AG10803 (cell line): ENCODE results near the gene ITFG1.
"Not testable (repeated sequence)": the region's sequence is repeated elsewhere in the genome, so short reads cannot be mapped to it uniquely, and the experiment has no call there.

Experiments used
- DNase-seq: peaks from one replicate; pipeline ENCODE4 v3.0.0; 2010; ENCODE audit warnings: low read depth
- H3K4me3 ChIP-seq: 2 replicates; pipeline ENCODE4 v1.5.1; 2011; ENCODE audit warnings: mild to moderate bottlenecking, low read length, control low read depth
- TF ChIP-seq, protein P1 (sequence below): conservative IDR thresholded peaks from 2 replicates; pipeline ENCODE4 v1.5.1; 2011; ENCODE audit warnings: mild to moderate bottlenecking, low read length, control low read depth, inconsistent platforms

The ITFG1 gene

DNA sequence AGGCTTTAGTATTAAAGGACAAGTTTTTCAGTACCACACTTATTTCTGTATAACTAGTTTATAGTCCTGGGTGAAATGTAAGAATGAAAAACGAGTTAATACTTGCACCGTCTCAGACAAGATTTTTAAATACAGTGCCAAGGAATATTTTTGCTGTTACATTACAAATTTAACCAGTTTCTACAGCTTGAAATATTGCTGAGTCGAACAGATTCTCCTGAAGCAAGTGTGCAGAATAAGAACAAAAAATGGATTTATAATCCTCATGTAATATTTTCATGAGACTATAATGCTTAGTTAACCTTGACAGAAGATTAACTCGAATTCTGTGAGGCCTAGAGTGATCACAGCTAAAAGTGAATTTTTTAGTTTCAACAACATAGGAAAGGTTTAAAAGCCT lies 320.2 kb downstream of the ITFG1 start:
- TF ChIP-seq, protein P1, sequence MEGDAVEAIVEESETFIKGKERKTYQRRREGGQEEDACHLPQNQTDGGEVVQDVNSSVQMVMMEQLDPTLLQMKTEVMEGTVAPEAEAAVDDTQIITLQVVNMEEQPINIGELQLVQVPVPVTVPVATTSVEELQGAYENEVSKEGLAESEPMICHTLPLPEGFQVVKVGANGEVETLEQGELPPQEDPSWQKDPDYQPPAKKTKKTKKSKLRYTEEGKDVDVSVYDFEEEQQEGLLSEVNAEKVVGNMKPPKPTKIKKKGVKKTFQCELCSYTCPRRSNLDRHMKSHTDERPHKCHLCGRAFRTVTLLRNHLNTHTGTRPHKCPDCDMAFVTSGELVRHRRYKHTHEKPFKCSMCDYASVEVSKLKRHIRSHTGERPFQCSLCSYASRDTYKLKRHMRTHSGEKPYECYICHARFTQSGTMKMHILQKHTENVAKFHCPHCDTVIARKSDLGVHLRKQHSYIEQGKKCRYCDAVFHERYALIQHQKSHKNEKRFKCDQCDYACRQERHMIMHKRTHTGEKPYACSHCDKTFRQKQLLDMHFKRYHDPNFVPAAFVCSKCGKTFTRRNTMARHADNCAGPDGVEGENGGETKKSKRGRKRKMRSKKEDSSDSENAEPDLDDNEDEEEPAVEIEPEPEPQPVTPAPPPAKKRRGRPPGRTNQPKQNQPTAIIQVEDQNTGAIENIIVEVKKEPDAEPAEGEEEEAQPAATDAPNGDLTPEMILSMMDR: no peak
- no peak for DNase-seq
- H3K4me3 ChIP-seq: no peak overlapping the region

DNA sequence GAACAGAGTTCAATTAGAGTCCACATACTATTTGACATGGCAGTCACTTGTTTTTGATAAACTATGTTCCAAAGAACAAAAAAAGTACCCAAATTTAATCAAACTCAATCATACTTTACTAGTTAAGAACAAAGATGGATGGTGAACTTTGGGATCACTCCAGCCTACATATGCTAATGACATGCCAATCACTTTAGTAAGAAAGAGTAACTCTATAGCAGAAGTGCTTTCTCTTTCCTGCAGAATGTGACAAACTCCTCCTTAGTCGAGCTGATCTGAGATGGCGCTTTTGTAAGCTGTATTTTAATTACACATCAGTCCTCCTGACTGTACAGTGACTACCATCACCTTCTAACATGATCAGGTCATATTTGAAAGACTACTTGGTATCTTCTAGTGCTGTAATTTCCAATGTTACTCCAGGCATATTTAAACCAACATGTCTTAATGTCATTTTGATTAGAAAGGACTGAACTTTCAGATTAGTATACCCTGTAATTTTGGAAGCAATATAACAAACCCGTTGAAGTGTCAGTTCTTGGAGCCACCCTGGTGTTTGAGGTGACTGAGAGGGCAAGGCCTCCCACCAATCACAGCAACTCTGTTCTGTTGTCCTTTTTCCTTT lies 321.2 kb downstream of the ITFG1 start:
- no peak for DNase-seq
- TF ChIP-seq, protein P1: no peak
- H3K4me3 ChIP-seq: no peak overlapping the region

DNA sequence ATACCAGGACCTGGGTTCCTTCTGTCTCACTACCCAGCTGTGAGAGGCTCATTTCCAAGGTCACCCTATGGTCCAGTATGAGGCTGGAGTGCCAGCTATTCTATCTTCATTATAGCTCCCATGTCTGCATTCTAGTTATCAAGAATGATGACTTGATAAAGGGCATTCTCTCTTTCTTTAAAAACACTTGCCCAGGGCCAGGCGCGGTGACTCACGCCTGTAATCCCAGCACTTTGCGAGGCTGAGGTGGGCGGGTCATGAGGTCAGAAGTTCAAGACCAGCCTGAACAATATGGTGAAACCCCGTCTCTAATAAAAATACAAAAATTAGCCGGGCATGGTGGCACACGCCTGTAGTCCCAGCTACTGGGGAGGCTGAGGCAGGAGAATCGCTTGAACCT lies 322.9 kb downstream of the ITFG1 start:
- not testable (repeated sequence) for H3K4me3 ChIP-seq, DNase-seq

DNA sequence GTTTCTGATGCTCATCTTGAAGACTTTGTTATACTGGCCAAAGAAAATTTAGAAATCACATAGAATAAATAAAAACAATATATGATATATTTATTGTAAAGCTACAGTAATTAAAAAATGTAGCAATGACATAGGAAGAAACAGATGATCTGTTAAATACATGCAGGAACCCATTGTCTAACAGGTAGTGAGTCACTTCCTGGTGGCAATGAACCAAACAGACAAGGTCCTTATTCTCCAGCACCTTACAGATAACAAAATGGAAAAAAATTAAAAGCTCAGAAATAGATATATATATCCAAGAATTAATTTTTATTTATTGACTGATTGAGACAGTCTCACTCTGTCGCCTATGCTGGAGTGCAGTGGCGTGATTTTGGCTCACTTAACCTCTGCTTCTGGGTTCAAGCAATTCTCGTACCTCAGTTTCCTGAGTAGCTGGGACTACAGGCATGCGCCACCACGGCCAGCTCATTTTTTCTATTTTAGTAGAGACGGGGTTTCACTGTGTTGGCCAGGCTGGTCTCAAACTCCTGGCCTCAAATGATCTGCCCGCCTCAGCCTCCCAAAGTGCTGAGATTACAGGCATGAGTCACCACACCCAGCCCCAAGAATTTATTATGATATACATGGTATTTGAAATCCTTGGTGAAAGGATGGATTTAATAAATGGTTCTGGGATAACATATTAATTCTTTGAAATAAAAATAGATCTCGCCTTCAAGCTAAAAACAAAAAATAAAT lies 324.6 kb downstream of the ITFG1 start:
- TF ChIP-seq, protein P1: no peak
- no peak for DNase-seq
- no peak overlapping the region for H3K4me3 ChIP-seq

DNA sequence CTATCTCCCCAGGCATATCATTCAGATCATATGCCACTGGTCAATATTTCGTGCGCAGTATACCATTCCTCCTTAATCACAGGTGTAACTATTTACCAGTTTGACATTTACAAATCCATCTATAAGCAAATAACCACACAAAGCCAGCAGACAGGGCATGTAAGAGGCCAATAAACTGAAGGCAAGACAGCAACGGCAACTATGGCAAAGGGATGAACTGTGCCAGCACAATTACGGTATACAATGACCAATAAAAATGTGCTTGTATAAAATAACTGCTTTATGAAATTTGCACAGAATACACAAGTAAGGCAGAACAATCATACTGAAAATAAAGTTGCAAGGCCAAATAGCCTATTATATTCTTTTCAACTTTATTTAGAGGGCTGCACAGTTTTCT lies 326.3 kb downstream of the ITFG1 start:
- TF ChIP-seq, protein P1: no peak
- DNase-seq: no peak
- H3K4me3 ChIP-seq: no peak overlapping the region

DNA sequence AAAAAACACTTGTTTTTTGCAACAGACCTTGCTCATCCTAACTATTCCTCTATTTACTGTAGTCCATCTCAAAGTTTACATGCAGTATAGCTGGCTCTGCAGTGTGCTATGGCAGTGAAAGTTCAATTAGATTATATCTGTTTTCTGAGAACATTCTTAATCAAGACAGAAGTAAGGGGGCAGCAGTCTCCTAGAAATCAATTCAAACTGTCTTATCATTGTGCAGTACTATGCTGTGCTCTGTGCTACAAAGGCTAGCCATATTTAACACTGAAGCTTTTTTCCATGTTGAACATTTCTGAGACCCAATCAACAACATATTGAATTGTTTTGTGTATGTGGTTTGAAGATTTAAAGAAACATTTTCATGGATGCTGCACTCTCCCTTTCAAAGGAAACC lies 328.6 kb downstream of the ITFG1 start:
- TF ChIP-seq, protein P1: no peak
- no peak overlapping the region for H3K4me3 ChIP-seq
- no peak for DNase-seq

DNA sequence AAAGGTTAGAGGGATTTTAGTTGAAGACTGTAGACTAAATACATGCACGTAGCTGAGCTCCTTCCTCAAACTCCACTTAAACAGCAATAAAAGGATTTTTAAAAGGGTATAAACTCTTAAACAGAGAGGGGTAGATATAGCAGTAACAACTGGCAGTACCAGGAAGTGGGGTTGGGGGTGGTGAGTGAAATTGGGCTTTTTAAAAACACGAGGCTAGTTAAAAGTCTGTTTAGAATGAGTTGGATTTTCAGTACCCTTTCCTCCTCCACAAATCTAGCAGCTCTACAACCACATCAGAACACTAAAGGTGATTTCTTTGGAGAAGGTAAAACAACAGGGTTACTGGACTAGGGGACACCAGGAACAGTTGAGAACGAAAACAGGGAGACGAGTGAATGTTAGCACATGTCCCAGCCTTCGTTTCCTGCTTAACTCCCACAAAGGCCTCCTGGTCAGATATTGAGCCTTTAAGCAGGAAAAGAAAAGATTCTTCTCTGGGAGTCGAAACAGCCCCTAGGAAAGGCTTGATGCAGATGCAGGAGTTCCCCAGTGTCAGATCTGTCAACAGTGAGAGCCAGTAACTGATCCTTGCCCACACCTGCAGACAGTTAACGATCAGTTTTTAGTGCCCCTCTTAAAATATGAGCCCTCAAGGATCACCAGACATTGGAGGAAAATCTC lies 331.0 kb downstream of the ITFG1 start:
- TF ChIP-seq, protein P1: no peak
- H3K4me3 ChIP-seq: no peak overlapping the region
- DNase-seq: no peak
